GM12878 (cell line): ENCODE results near the gene GRIP2. TPM values are rescaled to one million over a fixed set of nuclear protein-coding genes. Genes with fewer than 3 reads are reported as not detected.

Experiments
- ATAC-seq: fragments of 200-7000 bp; cut with Tn5 transposase; 3 replicates; pipeline ENCODE4 v1.9.1; 2020; ENCODE audit warnings: mild to moderate bottlenecking, moderate library complexity
- BruUV-seq: library from RNA; stranded (reverse); fragments of 400-500 nt; replicated peaks from 2 replicates; lab custom pipeline; 2021; lab: Mats Ljungman, UMichigan
- CTCF ChIA-PET: fragments of 300-600 bp; sonication (Branson Sonifier 250); formaldehyde crosslinking; extraction: SDS; loops from one replicate; lab custom pipeline; 2021; ENCODE audit warnings: inconsistent platforms; lab: Yijun Ruan, JAX
- POLR2A ChIA-PET: fragments of 350-600 bp; formaldehyde crosslinking; extraction: SDS; loops from one replicate; lab custom pipeline; 2021; ENCODE audit warnings: inconsistent platforms; lab: Charles Lee
- RAD21 ChIA-PET: fragments of 300-600 bp; sonication (Branson Sonifier 250); formaldehyde crosslinking; loops from one replicate; lab custom pipeline; 2023; ENCODE audit warnings: antibody characterized with exemption; ENCODE audit not compliant: unreplicated experiment; lab: Charles Lee
- SMC1A ChIA-PET: fragments of 300-600 bp; sonication (Branson Sonifier 250); formaldehyde crosslinking; loops from one replicate; lab custom pipeline; 2023; ENCODE audit not compliant: unreplicated experiment, uncharacterized antibody; lab: Charles Lee
- DNase-seq: peaks from one replicate; pipeline ENCODE4 v3.0.0-alpha.2; 2011; ENCODE audit warnings: low read depth, low spot score
- FAIRE-seq: peaks from 3 replicates; lab custom pipeline; 2011; peaks lifted over from hg19 to GRCh38; lab: Jason Lieb, UNC
- H2AFZ ChIP-seq: 2 replicates; pipeline ENCODE4 v1.6.0; 2011; ENCODE audit warnings: low read depth, low read length, control low read depth; ENCODE audit not compliant: control insufficient read depth
- H3K27ac ChIP-seq: 2 replicates; pipeline ENCODE4 v1.5.1; 2011; ENCODE audit warnings: control low read depth; ENCODE audit not compliant: control insufficient read depth, insufficient read depth
- H3K27me3 ChIP-seq, 2 experiments: replicated peaks in 1 of 2; 2 replicates each; pipeline versions ENCODE4 v1.6.0 to v1.6.1; 2011; ENCODE audit warnings: low read length in 1 of 2; ENCODE audit not compliant: control insufficient read depth in 2 of 2, insufficient read depth in 2 of 2
- H3K36me3 ChIP-seq, 2 experiments: 2 replicates each; pipeline ENCODE4 v1.5.1; 2011; ENCODE audit warnings: low read length in 1 of 2; ENCODE audit not compliant: control insufficient read depth in 2 of 2, insufficient read depth in 2 of 2
- H3K4me1 ChIP-seq: 2 replicates; pipeline ENCODE4 v1.6.1; 2011; ENCODE audit warnings: mild to moderate bottlenecking, low read length, moderate library complexity, mixed read lengths; ENCODE audit not compliant: control insufficient read depth, insufficient read depth
- H3K4me2 ChIP-seq: 2 replicates; pipeline ENCODE4 v1.6.0; 2011; ENCODE audit warnings: control low read depth; ENCODE audit not compliant: control insufficient read depth, insufficient read depth
- H3K4me3 ChIP-seq: fragments of 200-600 bp; sonication (generic); 2 replicates; pipeline ENCODE4 v1.5.1; 2016
- H3K79me2 ChIP-seq: 2 replicates; pipeline ENCODE4 v1.6.0; 2011; ENCODE audit warnings: low read length; ENCODE audit not compliant: control insufficient read depth, insufficient read depth
- H3K9ac ChIP-seq: 2 replicates; pipeline ENCODE4 v1.8.0; 2011; ENCODE audit warnings: low read length, control low read depth, mixed read lengths; ENCODE audit not compliant: control insufficient read depth, insufficient read depth
- H3K9me3 ChIP-seq: replicated peaks from 3 replicates; pipeline ENCODE4 v1.5.1; 2011; ENCODE audit warnings: mild to moderate bottlenecking, low read length; ENCODE audit not compliant: control insufficient read depth, insufficient read depth
- H4K20me1 ChIP-seq: 2 replicates; pipeline ENCODE4 v1.6.0; 2011; ENCODE audit not compliant: control insufficient read depth, insufficient read depth
- BCL11A ChIP-seq: IDR thresholded peaks from 2 replicates; pipeline ENCODE4 v1.6.1; 2011; ENCODE audit warnings: low read depth, low read length
- BCLAF1 ChIP-seq: fragments of 450-650 bp; IDR thresholded peaks from 2 replicates; pipeline ENCODE4 v1.6.1; 2017; ENCODE audit warnings: antibody characterized with exemption, mild to moderate bottlenecking, moderate library complexity
- CBFB ChIP-seq: IDR thresholded peaks from 2 replicates; pipeline ENCODE4 v1.6.1; 2016; ENCODE audit warnings: antibody characterized with exemption, low read depth
- IKZF2 ChIP-seq, 2 experiments: fragments of 450-650 bp; IDR thresholded peaks; 2 replicates each; pipeline ENCODE4 v1.6.1; 2017; ENCODE audit warnings: mild to moderate bottlenecking in 2 of 2, moderate library complexity in 2 of 2
- NBN ChIP-seq: fragments of 450-650 bp; IDR thresholded peaks from 2 replicates; pipeline ENCODE4 v1.6.1; 2016
- NFIC ChIP-seq: IDR thresholded peaks from 2 replicates; pipeline ENCODE4 v1.6.1; 2012; ENCODE audit warnings: low read depth, mild to moderate bottlenecking, inconsistent platforms, low read length, moderate library complexity
- NFYA ChIP-seq: IDR thresholded peaks from 2 replicates; pipeline ENCODE4 v1.6.1; 2011; ENCODE audit warnings: low read depth, mild to moderate bottlenecking, low read length, improper control_type of control experiment, borderline replicate concordance
- POLR2AphosphoS5 ChIP-seq: IDR thresholded peaks from 2 replicates; pipeline ENCODE4 v1.6.1; 2011; ENCODE audit warnings: mild to moderate bottlenecking, low read length, inconsistent platforms
- RCOR1 ChIP-seq: conservative IDR thresholded peaks from 2 replicates; pipeline ENCODE4 v1.6.1; 2012; ENCODE audit warnings: low read depth, low read length, improper control_type of control experiment
- SMARCA5 ChIP-seq: fragments of 450-650 bp; IDR thresholded peaks from 2 replicates; pipeline ENCODE4 v1.6.1; 2017; ENCODE audit warnings: mild to moderate bottlenecking
- ZNF622 ChIP-seq: fragments of 450-650 bp; IDR thresholded peaks from 2 replicates; pipeline ENCODE4 v1.6.1; 2017; ENCODE audit warnings: mild to moderate bottlenecking, inconsistent platforms
- WGBS: methylation state at CpG from one replicate; pipeline ENCODE4 v1.1.6; 2016; ENCODE audit warnings: low lambda C conversion rate; ENCODE audit not compliant: insufficient replicate concordance, insufficient coverage; ENCODE audit errors: missing lambda C conversion rate; 5-methylcytosine and 5-hydroxymethylcytosine counted together
- in situ Hi-C: fragments of 300-500 bp; cut with MboI; formaldehyde crosslinking; loops from 9 replicates; pipeline ENCODE4 v1.14.3; 2018; ENCODE audit warnings: mixed read lengths
- intact Hi-C: fragments of 100-400 bp; cut with micrococcal nuclease; formaldehyde crosslinking; loops from one replicate; pipeline ENCODE4 v1.14.2; 2022; ENCODE audit not compliant: unreplicated experiment
- polyA plus RNA-seq, 11 experiments: library from polyadenylated mRNA; depleted of rRNA in 4 of 11; unstranded in 6 of 11; stranded (reverse) in 5 of 11; fragments of >200 nt; fragmentation: Nextera tagmentation in 4 of 11; fragmentation: Illumina TruSeq in 1 of 11; extraction: Ambion mirVana in 4 of 11; extraction: Trizol in 1 of 11; gene quantifications; 1 replicate in 1 of 11; 2 replicates in 10 of 11; pipeline versions ENCODE4 v1.2.1 to v1.2.3, GENCODE V29; 2011 to 2016; ENCODE audit warnings: inconsistent platforms in 2 of 11, missing spikeins in 2 of 11, low read depth in 1 of 11
- total RNA-seq, 4 experiments: library from RNA; depleted of rRNA in 3 of 4; stranded (reverse); fragments of >200 nt in 3 of 4; fragmentation: Illumina TruSeq in 1 of 4; extraction: Trizol in 1 of 4; gene quantifications; 2 replicates each; pipeline versions ENCODE4 v1.2.1 to v1.2.3, GENCODE V29; 2013 to 2021

The GRIP2 gene
- total and polyA plus RNA-seq, 10 of the 15 experiments (the other 5 are each of a cell fraction or from before 2014, with no cell fraction given): not detected

- BruUV-seq: no TSS peak
- DNase-seq (no peak), ATAC-seq (no peak), FAIRE-seq (no peak)
- Histone ChIP-seq H3K4me1 (no peaks in the 10 kb centered on the region), H3K9me3 (no peaks in the 10 kb centered on the region), H3K36me3 (no peaks in the 10 kb centered on the region), H2AFZ (no peak overlapping the region), H3K4me3 (no peak overlapping the region), H3K79me2 (no peaks in the 10 kb centered on the region), H3K27ac (no peak overlapping the region), H3K4me2 (no peak overlapping the region), H3K27me3 (no peaks in the 10 kb centered on the region; a peak in 1 of 4 replicates), H4K20me1 (no peaks in the 10 kb centered on the region), H3K9ac (no peak overlapping the region)
- ChIA-PET CTCF (interaction anchor here (0.8 kb wide), 1 partner anchor 408 kb away, joined by 3 read pairs; no protein-coding TSS in a partner anchor), POLR2A (no interaction called here), SMC1A (no interaction called here), RAD21 (no interaction called here)
- in situ Hi-C loops: no loop called here
- TF ChIP-seq NFYA (no peak), CBFB (no peak), SMARCA5 (no peak), IKZF2 (IDR thresholded peaks at IDR 0.05) (no peak), BCLAF1 (no peak), BCL11A (no peak), ZNF622 (no peak), NBN (no peak), RCOR1 (no peak), NFIC (no peak), POLR2AphosphoS5 (no peak)
- 43% methylated on average over 10 of the region's 17 CpGs for WGBS
- intact Hi-C loops: no loop called here
Measured at GRCh38 chr3:14514323-14514720, 25.8 kb downstream of the GRIP2 start.
